Keratinocyte (primary cell): ENCODE data around the gene REG1B. TPM values are rescaled to one million over a fixed set of nuclear protein-coding genes. Genes with fewer than 3 reads are reported as not detected.

Experiments
- DNase-seq: peaks from one replicate; pipeline ENCODE4 v3.0.0-alpha.2; 2011; ENCODE audit warnings: low read depth, missing footprints, low spot score
- FAIRE-seq: peaks from 2 replicates; lab custom pipeline; 2011; peaks lifted over from hg19 to GRCh38; lab: Jason Lieb, UNC
- H2AFZ ChIP-seq: 2 replicates; pipeline ENCODE4 v1.6.0; 2012; ENCODE audit warnings: low read length, control low read depth, inconsistent platforms; ENCODE audit not compliant: control insufficient read depth
- H3K27ac ChIP-seq: 2 replicates; pipeline ENCODE4 v1.5.1; 2011; ENCODE audit warnings: low read length; ENCODE audit not compliant: control insufficient read depth, insufficient read depth
- H3K27me3 ChIP-seq: 3 replicates; pipeline ENCODE4 v1.6.0; 2011; ENCODE audit warnings: low read length; ENCODE audit not compliant: control insufficient read depth, insufficient read depth; ENCODE audit errors: extremely low read depth
- H3K36me3 ChIP-seq, 2 experiments: 2 replicates in 1 of 2; 3 replicates in 1 of 2; pipeline ENCODE4 v1.5.1; 2011; ENCODE audit warnings: low read length in 2 of 2, mild to moderate bottlenecking in 1 of 2; ENCODE audit not compliant: control insufficient read depth in 2 of 2, insufficient read depth in 2 of 2; ENCODE audit errors: extremely low read depth in 1 of 2
- H3K4me1 ChIP-seq: 3 replicates; pipeline ENCODE4 v1.5.1; 2011; ENCODE audit warnings: low read length; ENCODE audit not compliant: control insufficient read depth, insufficient read depth; ENCODE audit errors: extremely low read depth
- H3K4me2 ChIP-seq: 3 replicates; pipeline ENCODE4 v1.6.0; 2011; ENCODE audit warnings: low read depth, low read length; ENCODE audit not compliant: control insufficient read depth, insufficient read depth; ENCODE audit errors: extremely low read depth
- H3K4me3 ChIP-seq, 3 experiments: fragments of 200-600 bp in 1 of 3; sonication (generic) in 1 of 3; 2 replicates in 2 of 3; 3 replicates in 1 of 3; pipeline ENCODE4 v1.5.1; 2011 to 2016; ENCODE audit warnings: low read length in 3 of 3, mild to moderate bottlenecking in 3 of 3, control low read depth in 2 of 3, inconsistent platforms in 1 of 3, low read depth in 1 of 3, mixed read lengths in 1 of 3, mixed run types in 1 of 3, moderate library complexity in 1 of 3; ENCODE audit not compliant: control insufficient read depth in 2 of 3, insufficient read depth in 2 of 3; ENCODE audit errors: extremely low read depth in 1 of 3
- H3K79me2 ChIP-seq: 2 replicates; pipeline ENCODE4 v1.6.0; 2012; ENCODE audit warnings: low read length; ENCODE audit not compliant: control insufficient read depth, insufficient read depth
- H3K9ac ChIP-seq: 3 replicates; pipeline ENCODE4 v1.6.0; 2011; ENCODE audit warnings: low read length; ENCODE audit not compliant: control insufficient read depth, insufficient read depth; ENCODE audit errors: extremely low read depth
- H3K9me1 ChIP-seq: 3 replicates; pipeline ENCODE4 v1.6.0; 2011; ENCODE audit warnings: low read length; ENCODE audit not compliant: control insufficient read depth, insufficient read depth; ENCODE audit errors: extremely low read depth
- H3K9me3 ChIP-seq: 2 replicates; pipeline ENCODE4 v1.5.1; 2012; ENCODE audit warnings: low read depth, low read length; ENCODE audit not compliant: control insufficient read depth
- H4K20me1 ChIP-seq: 3 replicates; pipeline ENCODE4 v1.6.0; 2011; ENCODE audit warnings: low read length; ENCODE audit not compliant: control insufficient read depth, insufficient read depth; ENCODE audit errors: extremely low read depth
- EZH2 ChIP-seq: IDR thresholded peaks from one replicate; pipeline ENCODE4 v1.6.1; 2012; ENCODE audit warnings: inconsistent platforms, mild to moderate bottlenecking, low read length, moderate library complexity
- dilution Hi-C: fragments of 300-500 bp; cut with MboI; formaldehyde crosslinking; loops from one replicate; pipeline ENCODE4 v1.7.0; 2020; ENCODE audit warnings: low sequenced_read_pairs; ENCODE audit not compliant: extremely low pct_ligation_motif_present
- polyA plus RNA-seq, 5 experiments: library from polyadenylated mRNA; depleted of rRNA in 3 of 5; stranded (reverse) in 3 of 5; stranded (forward) in 1 of 5; unstranded in 1 of 5; fragments of >200 nt; gene quantifications; 1 replicate in 1 of 5; 2 replicates in 3 of 5; 3 replicates in 1 of 5; pipeline versions ENCODE4 v1.2.1 to v1.2.3, GENCODE V29; 2011 to 2012; ENCODE audit warnings: missing spikeins in 2 of 5, low read depth in 1 of 5, low replicate concordance in 1 of 5
- TF ChIP-seq, protein P1 (sequence below), 3 experiments: IDR thresholded peaks in 1 of 3; conservative IDR thresholded peaks in 1 of 3; optimal IDR thresholded peaks in 1 of 3; 2 replicates in 2 of 3; 3 replicates in 1 of 3; pipeline versions ENCODE3 to v1.5.1; 2011; ENCODE audit warnings: low read length in 3 of 3, mild to moderate bottlenecking in 3 of 3, moderate library complexity in 2 of 3, control low read depth in 1 of 3, inconsistent platforms in 1 of 3; ENCODE audit not compliant: insufficient read depth in 2 of 3; ENCODE audit errors: extremely low read depth in 1 of 3

Gene REG1B
- polyA plus RNA-seq, 1 donor (not counting 4 experiments of a cell fraction or from before 2014, with no cell fraction given): not detected

GRCh38 chr2:79105259-79105658 lies 17.5 kb upstream of the REG1B start:
- H3K9me3 ChIP-seq: no peaks in the 10 kb centered on the region
- H2AFZ ChIP-seq: no peak overlapping the region
- dilution Hi-C loops: no loop called here
- no peaks in the 10 kb centered on the region for H3K27me3 ChIP-seq
- DNase-seq (no peak), FAIRE-seq (no peak)
- H3K4me1 ChIP-seq: no peaks in the 10 kb centered on the region
- H3K27ac ChIP-seq: no peak overlapping the region
- H3K9me1 ChIP-seq: no peaks in the 10 kb centered on the region
- H3K36me3 ChIP-seq: no peaks in the 10 kb centered on the region
- no peaks in the 10 kb centered on the region for H4K20me1 ChIP-seq
- H3K4me3 ChIP-seq: no peak overlapping the region
- TF ChIP-seq, protein P1, sequence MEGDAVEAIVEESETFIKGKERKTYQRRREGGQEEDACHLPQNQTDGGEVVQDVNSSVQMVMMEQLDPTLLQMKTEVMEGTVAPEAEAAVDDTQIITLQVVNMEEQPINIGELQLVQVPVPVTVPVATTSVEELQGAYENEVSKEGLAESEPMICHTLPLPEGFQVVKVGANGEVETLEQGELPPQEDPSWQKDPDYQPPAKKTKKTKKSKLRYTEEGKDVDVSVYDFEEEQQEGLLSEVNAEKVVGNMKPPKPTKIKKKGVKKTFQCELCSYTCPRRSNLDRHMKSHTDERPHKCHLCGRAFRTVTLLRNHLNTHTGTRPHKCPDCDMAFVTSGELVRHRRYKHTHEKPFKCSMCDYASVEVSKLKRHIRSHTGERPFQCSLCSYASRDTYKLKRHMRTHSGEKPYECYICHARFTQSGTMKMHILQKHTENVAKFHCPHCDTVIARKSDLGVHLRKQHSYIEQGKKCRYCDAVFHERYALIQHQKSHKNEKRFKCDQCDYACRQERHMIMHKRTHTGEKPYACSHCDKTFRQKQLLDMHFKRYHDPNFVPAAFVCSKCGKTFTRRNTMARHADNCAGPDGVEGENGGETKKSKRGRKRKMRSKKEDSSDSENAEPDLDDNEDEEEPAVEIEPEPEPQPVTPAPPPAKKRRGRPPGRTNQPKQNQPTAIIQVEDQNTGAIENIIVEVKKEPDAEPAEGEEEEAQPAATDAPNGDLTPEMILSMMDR (optimal IDR thresholded peaks at IDR 0.05 in 1 of 3, IDR thresholded peaks at IDR 0.05 in 1 of 3, conservative IDR thresholded peaks at IDR 0.05 in 1 of 3; ENCODE audit: extremely low read depth in 1 of 3, insufficient read depth in 2 of 3, low read length in 3 of 3): no peak
- no peak for TF ChIP-seq EZH2
- no peaks in the 10 kb centered on the region for H3K79me2 ChIP-seq
- H3K9ac ChIP-seq: no peak overlapping the region
- H3K4me2 ChIP-seq: no peak overlapping the region

GRCh38 chr2:79103214-79103613 lies 15.4 kb upstream of the REG1B start:
- Histone ChIP-seq H3K4me3 (no peak overlapping the region), H3K9me3 (no peaks in the 10 kb centered on the region)
- FAIRE-seq: no peak

More at GRCh38 chr2:79103214-79103613, 15.4 kb upstream of the REG1B start:
- H3K4me2 ChIP-seq: no peak overlapping the region
- H3K27ac ChIP-seq: no peak overlapping the region
- no peak overlapping the region for H2AFZ ChIP-seq
- TF ChIP-seq, protein P1 (optimal IDR thresholded peaks at IDR 0.05 in 1 of 3, IDR thresholded peaks at IDR 0.05 in 1 of 3, conservative IDR thresholded peaks at IDR 0.05 in 1 of 3; ENCODE audit: extremely low read depth in 1 of 3, insufficient read depth in 2 of 3, low read length in 3 of 3): no peak
- TF ChIP-seq EZH2: no peak
- H3K79me2 ChIP-seq: no peaks in the 10 kb centered on the region
- no peaks in the 10 kb centered on the region for H3K4me1 ChIP-seq
- dilution Hi-C loops: no loop called here
- H4K20me1 ChIP-seq: no peaks in the 10 kb centered on the region
- no peaks in the 10 kb centered on the region for H3K27me3 ChIP-seq
- H3K9ac ChIP-seq: no peak overlapping the region
- H3K9me1 ChIP-seq: no peaks in the 10 kb centered on the region
- no peaks in the 10 kb centered on the region for H3K36me3 ChIP-seq
- no peak for DNase-seq
